ENCODE results near the gene ATG16L2.
A peak's percentile ranks its signal among the peaks of the same experiment; 100 is the strongest.
"Not testable (repeated sequence)": the region's sequence is repeated elsewhere in the genome, so short reads cannot be mapped to it uniquely, and the experiment has no call there.

The ATG16L2 gene

GRCh38 chr11:72805216-72805615 is 9.0 kb upstream of the ATG16L2 start:
- no peak for DNase-seq

- not testable (repeated sequence) for DNase-seq
Observed at GRCh38 chr11:72806378-72806777, 7.8 kb upstream of the ATG16L2 start.

GRCh38 chr11:72807021-72807693 is 7.1 kb upstream of the ATG16L2 start:
- no peak for DNase-seq

GRCh38 chr11:72807792-72808191 is 6.4 kb upstream of the ATG16L2 start:
- no peak for DNase-seq

- no peak for DNase-seq
Observed at GRCh38 chr11:72808331-72808798, 5.8 kb upstream of the ATG16L2 start.

- DNase-seq: not testable (repeated sequence)
Observed at GRCh38 chr11:72811686-72812085, 2.5 kb upstream of the ATG16L2 start.

- no peak for DNase-seq
Observed at GRCh38 chr11:72812604-72812966, 1.6 kb upstream of the ATG16L2 start.

GRCh38 chr11:72812967-72813739 is 1.1 kb upstream of the ATG16L2 start:
- DNase-seq: peak; percentile 74

GRCh38 chr11:72813740-72814285 is 398 bp upstream of the ATG16L2 start:
- peak; percentile 84 for DNase-seq

- peak; percentile 83 for DNase-seq
Observed at GRCh38 chr11:72815110-72815618, 953 bp downstream of the ATG16L2 start.

- no peak for DNase-seq
Observed at GRCh38 chr11:72816404-72816990, 2.3 kb downstream of the ATG16L2 start.

- no peak for DNase-seq
Observed at GRCh38 chr11:72817966-72818365, 3.8 kb downstream of the ATG16L2 start.

- no peak for DNase-seq
Observed at GRCh38 chr11:72818971-72819370, 4.8 kb downstream of the ATG16L2 start.

- no peak for DNase-seq
Observed at GRCh38 chr11:72820439-72821139, 6.4 kb downstream of the ATG16L2 start.

- no peak for DNase-seq
Observed at GRCh38 chr11:72821221-72821919, 7.2 kb downstream of the ATG16L2 start.

- no peak for DNase-seq
Observed at GRCh38 chr11:72821920-72822799, 7.9 kb downstream of the ATG16L2 start.

GRCh38 chr11:72823105-72823804 is 9.0 kb downstream of the ATG16L2 start:
- no peak for DNase-seq

- no peak for DNase-seq
Observed at GRCh38 chr11:72824020-72824419, 9.8 kb downstream of the ATG16L2 start.

GRCh38 chr11:72824811-72825505 is 10.7 kb downstream of the ATG16L2 start:
- no peak for DNase-seq

- no peak for DNase-seq
Observed at GRCh38 chr11:72825661-72826060, 11.4 kb downstream of the ATG16L2 start.

Data from RPMI8226 (cell line).